Head of caudate nucleus (tissue), 42 donors: Measurements from ENCODE around the gene SLIT1.

ENCODE experiments used
- DNase-seq, 42 donors: peaks; one replicate each; pipeline versions ENCODE4 v3.0.0 to v3.0.0-alpha.2; 2020 to 2021; ENCODE audit warnings: mixed read lengths in 7 of 42
- intact Hi-C: fragments of 100-400 bp; cut with DNase I; formaldehyde crosslinking; loops from one replicate; pipeline ENCODE4 v1.15.0; 2022

SLIT1 gene

GRCh38 chr10:97178074-97178473 is 7.7 kb downstream of the SLIT1 start:
- DNase-seq, result no peak
- intact Hi-C loops, result no loop called here

- DNase-seq, result no peak
- intact Hi-C loops, result no loop called here
Observed at GRCh38 chr10:97176226-97176625, 9.5 kb downstream of the SLIT1 start.

DNA sequence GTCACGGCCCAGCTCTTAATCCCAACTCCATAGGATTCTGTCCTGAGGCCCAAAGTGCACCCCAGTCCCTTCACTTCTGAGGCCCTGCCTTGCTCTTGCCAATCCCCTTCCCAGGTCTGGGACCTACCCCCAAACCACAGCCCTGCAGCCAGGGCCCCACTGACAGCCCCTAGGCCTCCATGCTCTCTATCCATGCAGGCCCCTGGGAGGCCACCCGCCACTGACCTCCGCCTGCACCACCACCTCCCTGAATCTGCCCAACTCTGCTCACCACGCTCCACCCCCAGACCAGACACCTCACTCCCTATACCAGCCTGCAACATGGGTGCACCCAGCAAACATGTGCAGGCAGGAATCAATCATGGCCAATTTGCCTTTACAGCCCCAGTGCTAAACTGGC is 10.2 kb downstream of the SLIT1 start:
- intact Hi-C loops, result no loop called here
- DNase-seq, result no peak

DNA sequence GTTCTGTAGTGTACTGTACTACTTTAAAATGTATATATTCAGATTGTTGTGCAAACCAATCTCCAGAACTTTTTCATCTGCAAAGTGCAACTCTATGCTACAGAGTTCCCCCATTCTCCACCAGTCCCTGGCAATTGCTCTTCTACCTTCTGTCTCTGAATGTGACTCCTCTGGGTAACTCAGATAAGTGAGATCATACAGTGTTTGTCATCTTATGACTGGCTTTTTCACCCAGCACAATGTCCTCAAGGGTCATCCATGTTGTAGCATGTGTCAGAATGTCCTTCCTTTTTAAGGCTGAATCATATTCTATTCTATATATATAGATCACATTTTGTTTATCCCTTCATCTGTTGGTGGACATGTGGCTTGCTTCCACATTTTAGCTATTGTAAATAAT is 10.8 kb downstream of the SLIT1 start:
- DNase-seq, result no peak
- intact Hi-C loops, result no loop called here

DNA sequence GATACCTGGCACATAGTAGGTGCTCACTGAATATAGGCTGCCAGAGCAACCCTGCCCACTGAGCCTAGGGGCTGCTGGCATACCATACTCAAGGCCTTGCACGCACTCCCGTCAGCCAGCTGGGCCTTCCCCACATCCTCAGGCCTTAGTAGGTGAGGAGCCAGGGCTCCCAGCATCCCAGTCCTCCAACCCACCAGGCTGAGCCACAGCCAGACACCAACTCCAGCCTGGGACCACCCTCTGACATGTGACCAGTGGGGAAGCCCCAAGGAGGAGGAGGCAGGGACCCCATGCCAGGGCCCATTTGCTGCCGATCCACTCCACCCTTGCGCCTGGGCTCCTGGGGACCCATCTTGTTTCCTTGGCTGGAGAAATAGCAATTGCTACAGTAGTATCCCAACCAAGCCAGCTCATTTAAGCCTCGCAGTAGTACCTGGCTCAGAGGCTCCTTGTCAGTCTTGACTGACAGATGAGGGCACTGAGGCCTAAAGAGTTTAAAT is 11.4 kb downstream of the SLIT1 start:
- peak in 1 of 42 donors; percentile 14 for DNase-seq

DNA sequence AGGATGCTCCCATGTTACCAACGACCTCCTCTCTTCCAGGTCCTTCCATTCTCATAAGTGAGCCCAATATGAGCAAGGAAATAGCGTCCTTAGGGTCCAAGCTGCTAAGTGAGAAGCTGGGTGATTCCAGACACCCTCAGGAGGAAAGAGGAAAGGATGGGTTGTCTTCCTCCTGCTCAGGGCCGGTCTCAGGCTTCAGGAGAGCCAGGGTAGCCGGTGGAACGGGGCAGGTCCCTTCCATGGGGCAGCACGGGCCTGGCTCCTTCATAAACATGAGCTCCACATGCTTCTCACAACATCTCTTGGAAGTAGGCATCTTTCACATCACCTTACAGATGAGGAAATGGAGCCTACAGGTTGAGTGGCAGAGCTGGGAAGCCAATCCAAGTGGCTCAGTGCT is 12.7 kb downstream of the SLIT1 start:
- intact Hi-C loops, result no loop called here
- DNase-seq, result peak in 1 of 42 donors; percentile 5

More for the DNA sequence above, 11.4 kb downstream of the SLIT1 start:
- intact Hi-C loops, result no loop called here

DNA sequence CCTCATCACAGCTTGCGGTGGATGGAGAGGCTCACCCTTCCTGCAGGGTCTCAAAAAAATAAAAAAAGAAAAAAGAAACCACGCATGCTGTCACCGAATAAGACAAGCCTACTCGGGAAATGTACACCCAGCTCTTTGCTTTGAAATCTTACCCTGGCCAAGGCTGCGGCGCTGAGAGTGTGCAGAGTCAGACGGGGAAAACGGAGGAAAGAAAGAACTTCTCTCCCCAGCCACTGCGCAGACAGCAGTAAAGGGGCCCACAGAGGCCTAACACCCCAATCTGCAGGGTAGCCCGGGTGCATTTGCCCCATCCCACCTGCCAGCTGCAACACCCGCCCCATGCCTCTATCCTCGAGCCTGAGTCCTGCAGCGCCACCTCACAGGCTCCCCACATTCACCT is 14.8 kb downstream of the SLIT1 start:
- no peak for DNase-seq

DNA sequence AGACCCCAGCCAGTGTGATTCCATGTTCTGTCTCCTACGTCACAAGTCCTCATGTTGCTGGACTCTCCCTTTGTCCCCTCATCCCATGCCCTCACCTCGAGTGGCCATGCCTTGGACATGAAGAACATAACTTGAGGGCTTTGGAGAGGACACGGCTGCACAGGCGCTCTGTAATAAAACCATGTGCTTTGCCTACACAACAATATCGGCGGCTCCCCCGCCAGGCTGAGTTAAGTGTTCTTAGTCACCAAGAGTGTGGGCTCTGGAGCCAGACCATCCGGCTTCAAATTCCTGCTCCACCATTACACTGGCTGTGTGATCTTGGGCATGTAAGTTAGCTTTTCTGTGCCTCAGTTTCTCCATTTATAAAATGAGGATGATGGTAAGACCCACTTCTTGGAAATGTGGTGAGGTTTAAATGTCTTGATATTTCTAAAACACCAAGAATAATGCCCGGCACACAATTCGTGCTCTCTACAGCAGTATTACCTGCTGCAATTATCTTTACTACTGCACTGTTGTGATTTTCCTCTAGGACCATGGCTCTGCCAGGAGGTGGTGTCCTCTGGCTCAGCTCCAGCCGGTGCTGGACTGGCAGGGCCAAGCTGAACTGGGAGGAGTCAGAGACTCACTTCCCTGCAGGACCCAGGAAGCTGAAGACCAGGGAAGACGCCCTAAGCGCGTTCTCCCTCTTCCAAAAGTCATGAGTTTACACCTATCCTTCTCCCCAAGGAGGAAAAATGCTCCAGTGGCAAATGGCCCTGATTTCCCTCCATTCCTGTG is 15.7 kb downstream of the SLIT1 start:
- intact Hi-C loops, result no loop called here
- DNase-seq, result no peak

More for the DNA sequence above, 14.8 kb downstream of the SLIT1 start:
- intact Hi-C loops, result no loop called here

DNA sequence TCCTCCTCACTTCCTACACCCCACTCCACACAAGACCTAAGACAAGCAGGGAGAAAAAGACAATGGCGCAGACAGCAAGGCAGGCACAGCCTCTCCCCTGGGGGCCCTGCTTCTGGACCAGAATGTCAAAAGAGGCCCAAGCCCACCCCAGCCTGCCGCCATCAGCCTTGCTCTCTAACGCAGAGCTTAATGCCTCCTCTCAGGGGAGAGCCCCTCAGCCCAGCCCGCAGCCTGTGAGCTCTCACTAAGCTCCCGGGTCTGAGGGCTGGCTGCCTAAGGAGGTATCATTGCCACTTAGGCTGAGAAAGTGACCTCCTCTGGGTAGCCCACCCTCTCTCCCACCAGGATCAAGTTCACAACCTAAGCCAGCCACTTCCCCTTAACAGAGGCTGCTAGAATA is 16.7 kb downstream of the SLIT1 start:
- no peak for DNase-seq
- intact Hi-C loops, result no loop called here

- intact Hi-C loops, result no loop called here
- DNase-seq, result no peak
Observed at GRCh38 chr10:97168645-97169044, 17.1 kb downstream of the SLIT1 start.

DNA sequence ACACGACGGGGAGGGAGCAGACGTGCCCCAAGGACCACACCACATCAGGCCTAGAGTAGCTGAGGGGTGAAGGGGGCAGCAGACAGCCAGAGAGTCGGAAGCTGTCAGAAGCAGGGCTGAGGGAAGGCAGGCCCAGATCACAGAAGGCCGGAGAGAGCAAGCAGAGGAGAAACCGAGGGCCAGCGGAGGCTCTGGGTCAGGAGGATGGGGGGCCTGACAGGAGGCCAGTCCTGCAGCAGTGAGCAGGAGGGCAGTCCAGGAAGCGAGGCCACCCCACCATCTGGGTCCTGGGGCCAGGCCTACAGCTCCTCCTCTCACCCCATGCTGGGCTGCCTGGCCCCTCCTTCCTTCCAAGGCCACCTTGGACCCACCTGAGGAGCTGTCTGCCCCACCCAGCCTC is 20.3 kb downstream of the SLIT1 start:
- no peak for DNase-seq
- intact Hi-C loops, result no loop called here

DNA sequence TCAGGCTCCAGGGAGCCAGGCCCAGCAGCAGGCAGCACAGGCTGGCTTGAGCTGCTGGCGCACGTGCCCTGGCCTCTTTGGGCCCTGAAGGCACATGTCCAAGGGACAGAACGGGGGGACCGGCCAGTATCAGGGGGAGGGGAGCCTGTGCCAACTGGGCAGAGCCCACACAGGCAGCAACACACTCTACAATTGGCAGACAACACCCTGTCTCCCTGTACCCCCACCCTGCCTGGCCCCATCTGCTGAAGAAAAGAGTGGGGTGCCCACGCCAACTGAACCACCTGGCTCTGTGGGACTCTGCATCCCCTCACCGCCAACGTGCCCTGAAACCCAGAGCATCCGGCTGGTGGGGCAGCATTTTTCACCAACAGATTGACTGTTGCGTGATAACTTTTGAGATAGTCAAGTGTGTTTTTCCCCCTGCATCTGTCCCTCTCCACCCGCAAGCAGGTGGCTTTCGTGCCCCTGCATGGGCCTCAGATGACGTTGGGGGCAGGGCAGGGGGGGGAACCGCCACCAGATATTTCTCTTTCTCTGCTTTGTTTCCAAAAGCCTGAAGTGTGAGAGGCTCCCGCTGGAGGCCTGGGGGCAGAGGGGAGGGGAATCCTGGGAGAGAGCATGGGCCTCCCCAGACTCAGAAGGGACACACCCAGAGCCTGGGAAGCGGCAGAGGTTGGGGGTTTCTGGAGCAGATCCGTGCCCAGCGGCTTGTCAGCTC is 21.8 kb downstream of the SLIT1 start:
- intact Hi-C loops, result no loop called here

GRCh38 chr10:97163181-97163580 is 22.6 kb downstream of the SLIT1 start:
- intact Hi-C loops, result no loop called here
- DNase-seq, result no peak

More for the DNA sequence above, 21.8 kb downstream of the SLIT1 start:
- DNase-seq, result peak in 2 of 42 donors; percentile 17 to 36

GRCh38 chr10:97159646-97160305 is 26.0 kb downstream of the SLIT1 start:
- intact Hi-C loops, result no loop called here

DNA sequence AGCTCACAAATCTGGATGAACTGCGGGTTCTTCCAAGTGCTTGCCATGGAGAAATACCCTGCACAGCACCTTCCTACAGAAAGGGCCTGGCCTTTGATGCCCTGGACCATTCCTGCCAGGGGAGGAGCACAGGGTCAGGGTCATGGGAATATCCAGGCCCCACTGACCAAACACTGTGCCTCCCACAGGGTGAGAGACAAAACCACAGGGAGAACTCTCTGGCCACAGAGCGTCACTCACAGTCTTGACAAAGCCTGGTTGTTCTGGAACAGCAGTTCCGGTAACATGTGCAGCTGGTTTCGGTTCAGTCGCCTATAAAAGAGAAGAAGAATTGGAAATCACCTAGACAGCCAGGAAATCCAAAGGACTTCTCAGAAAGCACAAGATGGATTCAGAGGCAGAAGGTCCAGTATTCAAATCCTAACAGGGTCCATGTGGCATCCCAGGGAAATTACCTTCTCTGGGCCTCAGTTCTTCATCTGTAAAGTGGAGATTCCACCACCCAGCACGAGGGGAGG is 28.1 kb downstream of the SLIT1 start:
- DNase-seq, result no peak
- intact Hi-C loops, result no loop called here

More at GRCh38 chr10:97159646-97160305, 26.0 kb downstream of the SLIT1 start:
- DNase-seq, result no peak

- no peak for DNase-seq
- intact Hi-C loops, result no loop called here
Observed at GRCh38 chr10:97154781-97155180, 31.0 kb downstream of the SLIT1 start.

- peak in 4 of 42 donors; percentile 33 to 65 (median 46) for DNase-seq
- intact Hi-C loops, result no loop called here
Observed at GRCh38 chr10:97154162-97154561, 31.6 kb downstream of the SLIT1 start.

DNA sequence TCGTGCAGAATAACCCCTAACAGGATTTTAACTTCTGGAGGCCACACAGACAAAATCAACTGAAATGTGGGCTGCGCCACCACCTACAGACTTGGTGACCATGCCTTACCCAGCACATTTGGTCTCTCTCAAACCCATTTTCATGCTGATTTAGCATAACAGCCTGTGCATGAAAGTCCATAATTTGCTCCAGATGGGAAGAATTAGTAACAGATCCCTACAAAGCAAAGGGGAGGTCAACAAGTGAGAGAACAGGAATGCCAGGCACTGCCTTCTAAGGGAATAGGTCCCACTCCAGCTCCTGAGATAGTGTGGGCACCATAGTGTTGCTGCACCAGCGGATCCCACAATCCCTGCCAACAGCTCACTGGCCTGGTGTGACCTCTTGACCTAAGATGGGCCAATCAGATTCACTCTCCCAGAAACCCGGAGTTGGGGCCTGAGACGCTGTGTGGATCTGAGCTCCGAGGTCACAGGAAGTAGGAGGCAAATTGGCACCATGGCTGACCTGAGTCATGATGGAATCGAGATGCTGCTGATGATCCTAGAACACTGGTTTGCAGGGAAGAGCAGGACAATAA is 32.4 kb downstream of the SLIT1 start:
- DNase-seq, result no peak
- intact Hi-C loops, result no loop called here

DNA sequence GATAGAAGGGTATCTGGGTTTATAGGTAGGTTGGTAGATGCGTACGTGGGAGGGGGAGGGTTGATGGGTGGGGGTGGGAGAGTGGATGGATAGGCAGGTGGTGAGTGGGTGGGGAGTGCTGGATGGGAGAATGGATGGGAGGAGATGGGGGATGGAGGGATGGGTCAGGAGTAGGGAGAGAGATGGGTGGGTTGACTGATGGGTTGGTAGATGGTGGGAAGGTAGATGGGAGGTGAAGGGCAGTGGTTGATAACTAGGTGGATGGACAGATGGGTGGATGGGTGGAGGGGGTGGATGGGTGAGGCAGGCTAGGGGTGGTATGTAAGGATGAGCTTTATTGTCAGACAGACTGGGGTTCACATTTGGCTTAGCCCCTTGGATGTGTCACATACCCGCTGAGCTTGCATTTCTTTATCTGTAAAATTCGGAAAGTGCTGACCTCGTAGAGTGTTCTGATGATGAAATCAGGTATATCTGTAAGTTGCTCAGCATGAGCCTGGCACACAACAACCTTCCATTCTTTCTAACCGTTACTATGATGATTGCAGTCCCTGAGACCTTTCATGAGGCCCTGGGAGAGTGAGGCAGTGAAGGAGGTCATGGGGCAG is 34.3 kb downstream of the SLIT1 start:
- intact Hi-C loops, result no loop called here
- DNase-seq, result no peak
